Neutrophil (primary cell): ENCODE data around the gene RSPH9.
"Not testable (repeated sequence)": the region's sequence is repeated elsewhere in the genome, so short reads cannot be mapped to it uniquely, and the experiment has no call there.

Experiments
- H3K27ac ChIP-seq: fragments of 200-600 bp; sonication (generic); 2 replicates; pipeline ENCODE4 v1.5.1; 2016; ENCODE audit warnings: mild to moderate bottlenecking, moderate library complexity
- H3K27me3 ChIP-seq: fragments of 200-600 bp; sonication (generic); 2 replicates; pipeline ENCODE4 v1.6.0; 2016; ENCODE audit warnings: mild to moderate bottlenecking
- H3K36me3 ChIP-seq: fragments of 200-600 bp; sonication (generic); 2 replicates; pipeline ENCODE4 v1.5.1; 2017
- H3K4me1 ChIP-seq, 2 experiments: fragments of 200-600 bp in 1 of 2; sonication (generic) in 1 of 2; 1 replicate in 1 of 2; 2 replicates in 1 of 2; pipeline versions ENCODE4 v1.5.1 to v1.6.1; 2013 to 2016; ENCODE audit warnings: low read depth in 1 of 2, low read length in 1 of 2, mild to moderate bottlenecking in 1 of 2, moderate library complexity in 1 of 2; ENCODE audit not compliant: control insufficient read depth in 1 of 2, insufficient read depth in 1 of 2
- H3K4me3 ChIP-seq, 2 experiments: fragments of 200-600 bp in 1 of 2; sonication (generic) in 1 of 2; 1 replicate in 1 of 2; 2 replicates in 1 of 2; pipeline ENCODE4 v1.5.1; 2013 to 2016; ENCODE audit warnings: low read depth in 1 of 2, low read length in 1 of 2, mild to moderate bottlenecking in 1 of 2, moderate library complexity in 1 of 2
- H3K9me3 ChIP-seq: fragments of 200-600 bp; sonication (generic); 2 replicates; pipeline ENCODE4 v1.5.1; 2016
- TF ChIP-seq, protein P1 (sequence below): fragments of 200-600 bp; sonication (generic); IDR thresholded peaks from 2 replicates; pipeline ENCODE4 v1.5.1; 2016; ENCODE audit warnings: antibody characterized with exemption

RSPH9 gene

GRCh38 chr6:43636308-43636659, 8.6 kb upstream of the RSPH9 start:
- Histone ChIP-seq H3K4me3 (peak overlapping the region; percentile 85 to 87), H3K27me3 (no peaks in the 10 kb centered on the region), H3K9me3 (no peaks in the 10 kb centered on the region), H3K36me3 (peaks cover 36% of the 10 kb centered on the region), H3K4me1 (peaks cover 20 to 23% of the 10 kb centered on the region in 2 experiments), H3K27ac (peak overlapping the region; percentile 82)
- TF ChIP-seq, protein P1, sequence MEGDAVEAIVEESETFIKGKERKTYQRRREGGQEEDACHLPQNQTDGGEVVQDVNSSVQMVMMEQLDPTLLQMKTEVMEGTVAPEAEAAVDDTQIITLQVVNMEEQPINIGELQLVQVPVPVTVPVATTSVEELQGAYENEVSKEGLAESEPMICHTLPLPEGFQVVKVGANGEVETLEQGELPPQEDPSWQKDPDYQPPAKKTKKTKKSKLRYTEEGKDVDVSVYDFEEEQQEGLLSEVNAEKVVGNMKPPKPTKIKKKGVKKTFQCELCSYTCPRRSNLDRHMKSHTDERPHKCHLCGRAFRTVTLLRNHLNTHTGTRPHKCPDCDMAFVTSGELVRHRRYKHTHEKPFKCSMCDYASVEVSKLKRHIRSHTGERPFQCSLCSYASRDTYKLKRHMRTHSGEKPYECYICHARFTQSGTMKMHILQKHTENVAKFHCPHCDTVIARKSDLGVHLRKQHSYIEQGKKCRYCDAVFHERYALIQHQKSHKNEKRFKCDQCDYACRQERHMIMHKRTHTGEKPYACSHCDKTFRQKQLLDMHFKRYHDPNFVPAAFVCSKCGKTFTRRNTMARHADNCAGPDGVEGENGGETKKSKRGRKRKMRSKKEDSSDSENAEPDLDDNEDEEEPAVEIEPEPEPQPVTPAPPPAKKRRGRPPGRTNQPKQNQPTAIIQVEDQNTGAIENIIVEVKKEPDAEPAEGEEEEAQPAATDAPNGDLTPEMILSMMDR, result no peak

DNA sequence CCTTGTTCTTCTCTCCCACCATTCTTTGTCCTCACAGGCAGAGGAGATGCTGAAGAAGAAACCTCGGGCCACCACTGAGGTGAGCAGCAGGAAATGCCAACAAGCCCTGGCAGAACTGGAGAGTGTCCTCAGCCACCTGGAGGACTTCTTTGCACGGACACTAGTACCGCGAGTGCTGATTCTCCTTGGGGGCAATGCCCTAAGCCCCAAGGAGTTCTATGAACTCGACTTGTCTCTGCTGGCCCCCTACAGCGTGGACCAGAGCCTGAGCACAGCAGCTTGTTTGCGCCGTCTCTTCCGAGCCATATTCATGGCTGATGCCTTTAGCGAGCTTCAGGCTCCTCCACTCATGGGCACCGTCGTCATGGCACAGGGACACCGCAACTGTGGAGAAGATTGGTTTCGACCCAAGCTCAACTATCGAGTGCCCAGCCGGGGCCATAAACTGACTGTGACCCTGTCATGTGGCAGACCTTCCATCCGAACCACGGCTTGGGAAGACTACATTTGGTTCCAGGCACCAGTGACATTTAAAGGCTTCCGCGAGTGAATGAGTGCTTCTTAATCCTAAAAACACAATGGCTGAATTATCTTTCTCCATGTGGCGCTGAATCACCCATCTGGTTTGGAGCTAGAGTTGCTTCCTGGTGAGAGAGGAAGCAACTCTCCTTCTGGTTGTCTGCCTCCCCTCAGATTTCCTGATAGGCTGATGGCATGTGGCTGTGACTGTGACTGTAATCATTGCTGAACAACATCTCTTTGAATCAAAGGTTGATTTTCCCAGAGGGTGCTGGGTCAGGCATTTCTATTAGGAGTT, 4.6 kb upstream of the RSPH9 start:
- TF ChIP-seq, protein P1, result no peak
- Histone ChIP-seq H3K9me3 (no peaks in the 10 kb centered on the region), H3K4me1 (peaks cover 25 to 26% of the 10 kb centered on the region in 2 experiments), H3K27me3 (no peaks in the 10 kb centered on the region), H3K4me3 (no peak overlapping the region), H3K36me3 (peaks cover 49% of the 10 kb centered on the region), H3K27ac (no peak overlapping the region)

- Histone ChIP-seq H3K27me3 (no peaks in the 10 kb centered on the region), H3K36me3 (peaks cover 17% of the 10 kb centered on the region), H3K27ac (peak overlapping the region; percentile 64), H3K4me3 (peak overlapping the region; percentile 79 to 90), H3K9me3 (no peaks in the 10 kb centered on the region), H3K4me1 (peaks cover 10 to 12% of the 10 kb centered on the region in 2 experiments)
- TF ChIP-seq, protein P1, result no peak
Measured at GRCh38 chr6:43645613-43645964, 753 bp downstream of the RSPH9 start.

DNA sequence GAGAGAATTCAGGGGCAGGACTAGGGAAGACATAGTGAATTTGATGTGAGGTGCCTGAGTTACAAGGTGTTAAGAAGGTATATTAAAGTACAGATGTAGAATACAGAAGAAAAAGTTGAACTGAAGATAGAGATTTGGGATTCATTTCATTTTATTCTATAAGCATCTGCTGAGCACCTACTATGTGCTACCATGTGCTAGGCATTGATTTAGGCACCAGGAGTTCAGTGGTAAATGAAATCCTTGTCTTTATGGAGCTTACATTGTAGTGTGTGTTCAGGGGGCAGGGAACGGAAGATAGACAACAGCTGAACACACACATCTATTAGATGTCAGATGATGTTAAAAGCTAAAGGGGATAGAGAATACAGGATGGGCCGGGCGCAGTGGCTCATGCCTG, 2.8 kb downstream of the RSPH9 start:
- no peaks in the 10 kb centered on the region for H3K9me3 ChIP-seq
- TF ChIP-seq, protein P1, result no peak

DNA sequence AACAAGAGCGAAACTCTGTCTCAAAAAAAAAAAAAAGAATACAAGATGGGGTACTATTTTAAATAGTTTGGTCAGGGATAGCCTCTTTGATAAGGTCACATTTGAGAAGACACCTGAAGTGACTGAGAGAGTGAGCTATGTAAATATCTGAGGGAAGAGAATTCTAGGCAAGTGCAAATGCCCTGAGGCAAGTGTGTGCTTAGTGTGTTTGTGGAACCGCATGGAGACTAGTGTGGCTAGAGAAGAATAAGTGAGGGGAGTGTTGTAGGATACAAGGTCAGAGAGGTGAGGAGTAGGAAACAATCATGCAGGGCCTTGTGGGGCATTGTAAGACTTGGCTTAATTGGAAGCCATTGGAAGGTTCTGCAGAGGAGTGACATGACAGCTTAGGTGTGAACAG, 3.4 kb downstream of the RSPH9 start:
- Histone ChIP-seq H3K27me3 (peaks cover 4% of the 10 kb centered on the region), H3K4me3 (no peak overlapping the region), H3K27ac (no peak overlapping the region), H3K4me1 (peaks cover 10 to 12% of the 10 kb centered on the region in 2 experiments), H3K36me3 (no peaks in the 10 kb centered on the region), H3K9me3 (no peaks in the 10 kb centered on the region)
- TF ChIP-seq, protein P1, result no peak

More for the DNA sequence above, 2.8 kb downstream of the RSPH9 start:
- Histone ChIP-seq H3K4me1 (peaks cover 10 to 12% of the 10 kb centered on the region in 2 experiments), H3K27ac (no peak overlapping the region), H3K27me3 (no peaks in the 10 kb centered on the region), H3K36me3 (peaks cover 3% of the 10 kb centered on the region), H3K4me3 (no peak overlapping the region)

DNA sequence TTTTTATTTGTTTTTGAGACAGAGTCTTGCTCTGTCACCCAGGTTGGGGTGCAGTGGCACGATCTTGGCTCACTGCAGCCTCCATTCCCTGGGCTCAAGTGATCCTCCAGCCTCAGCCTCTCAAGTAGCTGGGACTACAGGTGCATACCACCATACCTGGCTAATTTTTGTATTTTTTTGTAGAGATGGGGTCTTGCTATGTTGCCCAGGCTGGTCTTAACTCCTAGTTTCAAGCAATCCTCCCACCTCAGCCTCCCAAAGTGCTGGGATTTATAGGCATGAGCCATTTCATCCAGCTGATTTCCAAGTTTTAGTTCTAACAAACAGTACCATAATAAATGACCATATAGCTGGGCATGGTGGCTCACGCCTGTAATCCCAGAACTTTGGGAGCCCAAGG, 8.0 kb downstream of the RSPH9 start:
- not testable (repeated sequence) for H3K36me3 ChIP-seq, H3K4me1 ChIP-seq, H3K4me3 ChIP-seq, H3K27ac ChIP-seq, H3K9me3 ChIP-seq
- peaks cover 14% of the 10 kb centered on the region for H3K27me3 ChIP-seq
